GM12878 (cell line): ENCODE measurements around the gene VSIG10L. TPM values are rescaled to one million over a fixed set of nuclear protein-coding genes. Genes with fewer than 3 reads are reported as not detected.
A peak's percentile ranks its signal among the peaks of the same experiment; 100 is the strongest.

Experiments used
- CHD4 ChIP-seq: fragments of 200-600 bp; sonication (generic); IDR thresholded peaks from 2 replicates; pipeline ENCODE4 v1.6.1; 2016; ENCODE audit warnings: mild to moderate bottlenecking
- CREM ChIP-seq: IDR thresholded peaks from 2 replicates; pipeline ENCODE4 v1.6.1; 2014; ENCODE audit warnings: antibody characterized with exemption, low read depth
- FOXK2 ChIP-seq: fragments of 450-650 bp; IDR thresholded peaks from 2 replicates; pipeline ENCODE4 v1.6.1; 2017; ENCODE audit warnings: mild to moderate bottlenecking, moderate library complexity
- HCFC1 ChIP-seq: fragments of 150-350 bp; IDR thresholded peaks from 2 replicates; pipeline ENCODE4 v1.6.1; 2014; ENCODE audit warnings: low read length
- KLF5 ChIP-seq: fragments of 450-650 bp; IDR thresholded peaks from 2 replicates; pipeline ENCODE4 v1.6.1; 2014; ENCODE audit warnings: mild to moderate bottlenecking; ENCODE audit not compliant: partially characterized antibody
- NFXL1 ChIP-seq: fragments of 450-650 bp; IDR thresholded peaks from 2 replicates; pipeline ENCODE4 v1.6.1; 2017; ENCODE audit warnings: antibody characterized with exemption, mild to moderate bottlenecking, borderline replicate concordance
- NR2F1 ChIP-seq: fragments of 450-650 bp; conservative IDR thresholded peaks from 2 replicates; pipeline ENCODE4 v1.6.1; 2017; ENCODE audit warnings: mild to moderate bottlenecking
- PAX5 ChIP-seq: IDR thresholded peaks from 2 replicates; pipeline ENCODE4 v1.6.1; 2011; ENCODE audit warnings: low read depth, low read length, borderline replicate concordance
- PAX8 ChIP-seq: fragments of 450-650 bp; IDR thresholded peaks from 2 replicates; pipeline ENCODE4 v1.6.1; 2017; ENCODE audit warnings: mild to moderate bottlenecking, moderate library complexity
- POLR2A ChIP-seq: IDR thresholded peaks from 2 replicates; pipeline ENCODE4 v1.6.1; 2011; ENCODE audit warnings: low read depth, mild to moderate bottlenecking, low read length
- POU2F2 ChIP-seq: IDR thresholded peaks from 3 replicates; pipeline ENCODE4 v1.6.1; 2011; ENCODE audit warnings: low read depth, mild to moderate bottlenecking, low read length, borderline replicate concordance
- RB1 ChIP-seq: fragments of 450-650 bp; formaldehyde crosslinking; IDR thresholded peaks from 2 replicates; pipeline ENCODE4 v1.6.1; 2017; ENCODE audit warnings: mild to moderate bottlenecking, borderline replicate concordance
- RBBP5 ChIP-seq: fragments of 200-600 bp; sonication (generic); conservative IDR thresholded peaks from 2 replicates; pipeline ENCODE4 v1.6.1; 2016
- RFX5 ChIP-seq: IDR thresholded peaks from 2 replicates; pipeline ENCODE4 v1.6.1; 2011; ENCODE audit warnings: low read depth, low read length, improper control_type of control experiment
- SMC3 ChIP-seq: IDR thresholded peaks from 2 replicates; pipeline ENCODE4 v1.6.1; 2011; ENCODE audit warnings: low read length, improper control_type of control experiment, borderline replicate concordance
- SREBF2 ChIP-seq: IDR thresholded peaks from 2 replicates; pipeline ENCODE4 v1.6.1; 2012; ENCODE audit warnings: mild to moderate bottlenecking, low read length
- STAT1 ChIP-seq: fragments of 450-650 bp; conservative IDR thresholded peaks from 2 replicates; pipeline ENCODE4 v1.6.1; 2014; ENCODE audit warnings: antibody characterized with exemption, mild to moderate bottlenecking
- STAT3 ChIP-seq: IDR thresholded peaks from 2 replicates; pipeline ENCODE4 v1.6.1; 2011; ENCODE audit warnings: low read depth, low read length, improper control_type of control experiment
- TAF1 ChIP-seq: IDR thresholded peaks from 2 replicates; pipeline ENCODE4 v1.6.1; 2011; ENCODE audit warnings: mild to moderate bottlenecking, low read depth, low read length, borderline replicate concordance
- TARDBP ChIP-seq: IDR thresholded peaks from 2 replicates; pipeline ENCODE4 v1.6.1; 2016; ENCODE audit warnings: borderline replicate concordance
- TCF12 ChIP-seq: IDR thresholded peaks from 2 replicates; pipeline ENCODE4 v1.6.1; 2011; ENCODE audit warnings: low read depth, mild to moderate bottlenecking, low read length
- ZNF207 ChIP-seq: fragments of 450-650 bp; IDR thresholded peaks from 2 replicates; pipeline ENCODE4 v1.6.1; 2014; ENCODE audit warnings: antibody characterized with exemption, mild to moderate bottlenecking, borderline replicate concordance
- ZNF274 ChIP-seq: IDR thresholded peaks from one replicate; pipeline ENCODE4 v1.8.0; 2011; ENCODE audit not compliant: insufficient read length, insufficient read depth
- ZNF384 ChIP-seq: IDR thresholded peaks from 2 replicates; pipeline ENCODE4 v1.6.1; 2012; ENCODE audit warnings: low read depth, mild to moderate bottlenecking, low read length, improper control_type of control experiment, borderline replicate concordance
- ZNF622 ChIP-seq: fragments of 450-650 bp; IDR thresholded peaks from 2 replicates; pipeline ENCODE4 v1.6.1; 2017; ENCODE audit warnings: mild to moderate bottlenecking, inconsistent platforms
- polyA plus RNA-seq, 11 experiments: library from polyadenylated mRNA; depleted of rRNA in 4 of 11; unstranded in 6 of 11; stranded (reverse) in 5 of 11; fragments of >200 nt; fragmentation: Nextera tagmentation in 4 of 11; fragmentation: Illumina TruSeq in 1 of 11; extraction: Ambion mirVana in 4 of 11; extraction: Trizol in 1 of 11; gene quantifications; 1 replicate in 1 of 11; 2 replicates in 10 of 11; pipeline versions ENCODE4 v1.2.1 to v1.2.3, GENCODE V29; 2011 to 2016; ENCODE audit warnings: inconsistent platforms in 2 of 11, missing spikeins in 2 of 11, low read depth in 1 of 11
- total RNA-seq, 4 experiments: library from RNA; depleted of rRNA in 3 of 4; stranded (reverse); fragments of >200 nt in 3 of 4; fragmentation: Illumina TruSeq in 1 of 4; extraction: Trizol in 1 of 4; gene quantifications; 2 replicates each; pipeline versions ENCODE4 v1.2.1 to v1.2.3, GENCODE V29; 2013 to 2021
- TF ChIP-seq, protein P1 (sequence below): fragments of 450-650 bp; IDR thresholded peaks from 2 replicates; pipeline ENCODE4 v1.6.1; 2017; ENCODE audit warnings: low read depth, mild to moderate bottlenecking, moderate library complexity
- TF ChIP-seq, protein P2 (sequence below): IDR thresholded peaks from 2 replicates; pipeline ENCODE4 v1.6.1; 2011; ENCODE audit warnings: mild to moderate bottlenecking, low read depth, low read length, moderate library complexity; ENCODE audit not compliant: insufficient replicate concordance
- TF ChIP-seq, protein P3 (sequence below): fragments of 150-350 bp; IDR thresholded peaks from 2 replicates; pipeline ENCODE4 v1.6.1; 2014; ENCODE audit warnings: mild to moderate bottlenecking, low read depth, low read length

Gene VSIG10L
- total and polyA plus RNA-seq, 10 of the 15 experiments (the other 5 are each of a cell fraction or from before 2014, with no cell fraction given) = 0.09 to 0.93 (median 0.49) TPM

DNA sequence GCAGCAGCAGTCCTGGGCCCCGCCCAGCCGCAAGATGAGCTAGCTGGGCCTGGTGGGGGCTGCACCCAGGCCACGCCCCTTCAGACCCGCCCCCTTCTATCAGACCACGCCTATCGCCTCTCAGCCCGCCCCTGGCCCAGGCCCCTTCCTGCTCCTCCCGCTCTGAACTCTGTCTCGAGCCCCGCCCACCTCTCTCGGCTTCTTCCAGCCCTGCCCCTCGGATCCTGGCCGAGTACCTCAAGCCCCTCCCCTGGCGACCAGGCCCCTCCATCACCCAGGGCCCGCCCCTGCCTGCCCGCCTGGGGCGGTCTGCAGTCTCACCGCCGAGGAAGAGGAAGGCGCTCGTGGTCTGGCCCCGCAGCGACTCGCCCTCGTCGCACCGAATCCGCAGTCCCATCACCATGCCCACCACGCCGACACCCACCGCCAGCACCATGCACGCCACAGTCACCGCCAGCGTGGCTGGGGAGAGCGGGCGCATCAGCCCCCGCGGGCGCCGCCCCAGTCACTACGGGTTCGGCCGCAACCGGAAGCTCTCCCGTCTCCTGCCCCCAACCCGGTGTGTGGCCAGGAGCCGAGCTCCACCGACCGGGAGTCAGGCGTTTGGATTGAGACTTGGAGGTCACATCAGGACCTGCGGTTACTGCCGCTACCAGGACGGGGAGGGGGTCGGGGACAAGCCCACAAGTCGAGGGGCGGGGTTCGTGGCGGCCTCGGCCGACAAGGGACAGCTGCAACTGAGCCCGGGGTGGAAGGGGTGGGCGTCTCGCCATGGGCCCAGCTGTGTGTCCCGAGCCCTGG lies 25.8 kb upstream of the VSIG10L start (continued):
- TF ChIP-seq STAT3 = no peak
- TF ChIP-seq TAF1 = no peak
- TF ChIP-seq PAX5 = 0 out of 2 replicates have a peak, but pooled peaks have one; percentile 26
- TF ChIP-seq, protein P1, sequence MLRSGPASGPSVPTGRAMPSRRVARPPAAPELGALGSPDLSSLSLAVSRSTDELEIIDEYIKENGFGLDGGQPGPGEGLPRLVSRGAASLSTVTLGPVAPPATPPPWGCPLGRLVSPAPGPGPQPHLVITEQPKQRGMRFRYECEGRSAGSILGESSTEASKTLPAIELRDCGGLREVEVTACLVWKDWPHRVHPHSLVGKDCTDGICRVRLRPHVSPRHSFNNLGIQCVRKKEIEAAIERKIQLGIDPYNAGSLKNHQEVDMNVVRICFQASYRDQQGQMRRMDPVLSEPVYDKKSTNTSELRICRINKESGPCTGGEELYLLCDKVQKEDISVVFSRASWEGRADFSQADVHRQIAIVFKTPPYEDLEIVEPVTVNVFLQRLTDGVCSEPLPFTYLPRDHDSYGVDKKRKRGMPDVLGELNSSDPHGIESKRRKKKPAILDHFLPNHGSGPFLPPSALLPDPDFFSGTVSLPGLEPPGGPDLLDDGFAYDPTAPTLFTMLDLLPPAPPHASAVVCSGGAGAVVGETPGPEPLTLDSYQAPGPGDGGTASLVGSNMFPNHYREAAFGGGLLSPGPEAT = no peak
- no peak for TF ChIP-seq FOXK2
- TF ChIP-seq KLF5 = no peak
- no peak; the same call in 1 of the 2 replicates for TF ChIP-seq RB1
- TF ChIP-seq CREM = peak; percentile 55; the same call in 1 of the 2 replicates
- no peak for TF ChIP-seq CHD4
- no peak for TF ChIP-seq ZNF384
- no peak for TF ChIP-seq RFX5
- no peak for TF ChIP-seq RBBP5
- TF ChIP-seq, protein P2, sequence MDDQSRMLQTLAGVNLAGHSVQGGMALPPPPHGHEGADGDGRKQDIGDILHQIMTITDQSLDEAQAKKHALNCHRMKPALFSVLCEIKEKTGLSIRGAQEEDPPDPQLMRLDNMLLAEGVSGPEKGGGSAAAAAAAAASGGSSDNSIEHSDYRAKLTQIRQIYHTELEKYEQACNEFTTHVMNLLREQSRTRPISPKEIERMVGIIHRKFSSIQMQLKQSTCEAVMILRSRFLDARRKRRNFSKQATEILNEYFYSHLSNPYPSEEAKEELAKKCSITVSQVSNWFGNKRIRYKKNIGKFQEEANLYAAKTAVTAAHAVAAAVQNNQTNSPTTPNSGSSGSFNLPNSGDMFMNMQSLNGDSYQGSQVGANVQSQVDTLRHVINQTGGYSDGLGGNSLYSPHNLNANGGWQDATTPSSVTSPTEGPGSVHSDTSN = no peak
- no peak for TF ChIP-seq PAX8
- TF ChIP-seq ZNF207 = peak; percentile 67; the same call in 1 of the 2 replicates
- TF ChIP-seq SREBF2 = no peak
- TF ChIP-seq, protein P3, sequence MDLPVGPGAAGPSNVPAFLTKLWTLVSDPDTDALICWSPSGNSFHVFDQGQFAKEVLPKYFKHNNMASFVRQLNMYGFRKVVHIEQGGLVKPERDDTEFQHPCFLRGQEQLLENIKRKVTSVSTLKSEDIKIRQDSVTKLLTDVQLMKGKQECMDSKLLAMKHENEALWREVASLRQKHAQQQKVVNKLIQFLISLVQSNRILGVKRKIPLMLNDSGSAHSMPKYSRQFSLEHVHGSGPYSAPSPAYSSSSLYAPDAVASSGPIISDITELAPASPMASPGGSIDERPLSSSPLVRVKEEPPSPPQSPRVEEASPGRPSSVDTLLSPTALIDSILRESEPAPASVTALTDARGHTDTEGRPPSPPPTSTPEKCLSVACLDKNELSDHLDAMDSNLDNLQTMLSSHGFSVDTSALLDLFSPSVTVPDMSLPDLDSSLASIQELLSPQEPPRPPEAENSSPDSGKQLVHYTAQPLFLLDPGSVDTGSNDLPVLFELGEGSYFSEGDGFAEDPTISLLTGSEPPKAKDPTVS = no peak
- 0 out of 2 replicates have a peak, but pooled peaks have one; percentile 4 for TF ChIP-seq SMC3
- TF ChIP-seq TCF12 = peak; percentile 8; the same call in 1 of the 2 replicates
- TF ChIP-seq NFXL1 = no peak
- TF ChIP-seq STAT1 = no peak
- TF ChIP-seq ZNF622 = no peak
- peak; percentile 38 for TF ChIP-seq NR2F1
- TF ChIP-seq HCFC1 = no peak
- no peak for TF ChIP-seq POU2F2
- peak; percentile 87 for TF ChIP-seq POLR2A
- no peak for TF ChIP-seq TARDBP
- TF ChIP-seq ZNF274 = no peak
